Astrocyte of the cerebellum (primary cell): ENCODE measurements around the gene AKT1.
"Not testable (repeated sequence)": the region's sequence is repeated elsewhere in the genome, so short reads cannot be mapped to it uniquely, and the experiment has no call there.

Experiments used
- DNase-seq: peaks from one replicate; pipeline ENCODE4 v3.0.0-alpha.2; 2011; ENCODE audit warnings: low read depth
- H3K4me3 ChIP-seq: 2 replicates; pipeline ENCODE4 v1.5.1; 2011; ENCODE audit warnings: mild to moderate bottlenecking, low read depth, low read length, moderate library complexity
- CTCF ChIP-seq: IDR thresholded peaks from 2 replicates; pipeline ENCODE4 v1.5.1; 2012; ENCODE audit warnings: low read length, low read depth, moderate library complexity, mild to moderate bottlenecking; ENCODE audit errors: missing control alignments
- in situ Hi-C: cut with HindIII; loops from 2 replicates; pipeline ENCODE4 v1.10.0; 2017; ENCODE audit warnings: low sequenced_read_pairs

AKT1 gene

GRCh38 chr14:104755621-104756020 is 39.9 kb downstream of the AKT1 start:
- in situ Hi-C loops, result no loop called here
- no peak overlapping the region for H3K4me3 ChIP-seq
- no peak for TF ChIP-seq CTCF
- DNase-seq, result no peak

- no peak for DNase-seq
- H3K4me3 ChIP-seq, result peak overlapping the region; percentile 87
- no peak for TF ChIP-seq CTCF
- in situ Hi-C loops, result no loop called here
Measured at GRCh38 chr14:104754213-104754851, 41.2 kb downstream of the AKT1 start.

GRCh38 chr14:104753528-104754212 is 41.9 kb downstream of the AKT1 start:
- DNase-seq, result no peak
- H3K4me3 ChIP-seq, result peak overlapping the region; percentile 87
- in situ Hi-C loops, result no loop called here
- no peak for TF ChIP-seq CTCF

GRCh38 chr14:104752735-104753527 is 42.6 kb downstream of the AKT1 start, which contains the start of gene SIVA1:
Gene SIVA1, plus strand, starts transcription at chr14:104753147. Its CDS starts 55 bp downstream, at chr14:104753202.
- peak within 1 kb of the TSS; percentile 87 for H3K4me3 ChIP-seq
- TF ChIP-seq CTCF, result no peak
- in situ Hi-C loops, result no loop called here
- DNase-seq, result peak; percentile 97

DNA sequence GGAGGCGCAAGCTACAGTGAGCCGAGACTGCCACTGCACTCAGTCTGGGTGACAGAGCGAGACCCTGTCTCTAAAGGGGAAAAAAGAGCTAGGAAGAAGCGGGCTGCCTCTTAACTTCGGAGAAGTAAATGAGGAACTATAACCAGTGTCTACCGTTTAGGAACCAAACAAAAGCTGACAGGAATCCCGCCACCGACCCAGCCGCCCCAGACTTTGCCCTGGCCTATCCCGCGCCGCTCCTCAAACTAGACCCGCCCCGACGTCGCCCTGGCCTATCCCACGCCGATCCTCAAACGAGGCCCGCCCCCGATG is 43.2 kb downstream of the AKT1 start:
- no peak for TF ChIP-seq CTCF
- no peak for DNase-seq
- peak overlapping the region; percentile 87 for H3K4me3 ChIP-seq
- in situ Hi-C loops, result no loop called here

GRCh38 chr14:104751539-104752422 is 43.8 kb downstream of the AKT1 start:
- no peak for TF ChIP-seq CTCF
- no peak for DNase-seq
- in situ Hi-C loops, result no loop called here
- peak overlapping the region; percentile 87 for H3K4me3 ChIP-seq

- H3K4me3 ChIP-seq, DNase-seq, in situ Hi-C loops: not testable (repeated sequence)
Measured at GRCh38 chr14:104750753-104751057, 44.8 kb downstream of the AKT1 start.
